Glomerular visceral epithelial cell (primary cell): ENCODE measurements around the gene ABCC6.

Experiments
- DNase-seq: peaks from one replicate; pipeline ENCODE4 v3.0.0-alpha.2; 2016; ENCODE audit errors: extremely low spot score

ABCC6 gene

GRCh38 chr16:16141784-16142396 lies 81.4 kb downstream of the ABCC6 start:
- no peak for DNase-seq

- no peak for DNase-seq
Measured at GRCh38 chr16:16141141-16141540, 82.2 kb downstream of the ABCC6 start.

GRCh38 chr16:16140537-16140936 lies 82.8 kb downstream of the ABCC6 start:
- DNase-seq, result no peak

GRCh38 chr16:16139806-16140205 lies 83.5 kb downstream of the ABCC6 start:
- DNase-seq, result no peak

- no peak for DNase-seq
Measured at GRCh38 chr16:16139061-16139460, 84.2 kb downstream of the ABCC6 start.

- DNase-seq, result no peak
Measured at GRCh38 chr16:16138034-16138635, 85.2 kb downstream of the ABCC6 start.

- DNase-seq, result no peak
Measured at GRCh38 chr16:16137110-16137509, 86.2 kb downstream of the ABCC6 start.

- no peak for DNase-seq
Measured at GRCh38 chr16:16136588-16136987, 86.7 kb downstream of the ABCC6 start.

GRCh38 chr16:16133943-16134604 lies 89.2 kb downstream of the ABCC6 start:
- DNase-seq, result no peak

GRCh38 chr16:16131659-16132058 lies 91.6 kb downstream of the ABCC6 start:
- DNase-seq, result no peak

GRCh38 chr16:16131204-16131603 lies 92.1 kb downstream of the ABCC6 start:
- DNase-seq, result no peak

GRCh38 chr16:16127469-16128116 lies 95.7 kb downstream of the ABCC6 start:
- DNase-seq, result peak; percentile 71

- DNase-seq, result no peak
Measured at GRCh38 chr16:16126896-16127295, 96.4 kb downstream of the ABCC6 start.

GRCh38 chr16:16124974-16125373 lies 98.3 kb downstream of the ABCC6 start:
- no peak for DNase-seq

- no peak for DNase-seq
Measured at GRCh38 chr16:16124438-16124837, 98.9 kb downstream of the ABCC6 start.

GRCh38 chr16:16122264-16122663 lies 101.0 kb downstream of the ABCC6 start:
- no peak for DNase-seq

GRCh38 chr16:16121185-16121727 lies 102.0 kb downstream of the ABCC6 start:
- no peak for DNase-seq

- DNase-seq, result no peak
Measured at GRCh38 chr16:16120382-16121184, 102.7 kb downstream of the ABCC6 start.

GRCh38 chr16:16120044-16120381 lies 103.3 kb downstream of the ABCC6 start:
- no peak for DNase-seq

- no peak for DNase-seq
Measured at GRCh38 chr16:16118337-16118736, 105.0 kb downstream of the ABCC6 start.

- DNase-seq, result no peak
Measured at GRCh38 chr16:16116841-16117240, 106.5 kb downstream of the ABCC6 start.

- no peak for DNase-seq
Measured at GRCh38 chr16:16113076-16113475, 110.2 kb downstream of the ABCC6 start.
